Lower leg skin (tissue), 4 donors: ENCODE measurements around the gene RASGRP2. TPM values are rescaled to one million over a fixed set of nuclear protein-coding genes. Genes with fewer than 3 reads are reported as not detected.

ENCODE experiments used
- DNase-seq, 2 donors: peaks; one replicate each; pipeline ENCODE4 v3.0.0-alpha.2; 2019; ENCODE audit warnings: low spot score in 2 of 2
- H3K4me3 ChIP-seq: fragments of 200-600 bp; sonication (generic); 2 replicates; pipeline ENCODE4 v1.5.1; 2017; ENCODE audit warnings: mild to moderate bottlenecking, low read depth; ENCODE audit not compliant: poor library complexity, severe bottlenecking
- CTCF ChIP-seq, 3 donors: fragments of 450-650 bp; IDR thresholded peaks; one replicate each; pipeline ENCODE4 v1.5.1; 2016; ENCODE audit warnings: antibody characterized with exemption in 3 of 3, mild to moderate bottlenecking in 3 of 3, moderate library complexity in 2 of 3
- POLR2A ChIP-seq, 2 donors: fragments of 450-650 bp; IDR thresholded peaks; one replicate each; pipeline ENCODE4 v1.6.1; 2016 to 2017; ENCODE audit warnings: antibody characterized with exemption in 2 of 2, mild to moderate bottlenecking in 1 of 2, moderate library complexity in 1 of 2
- WGBS, 2 donors: methylation state at CpG; one replicate each; pipeline ENCODE4 v1.1.5; 2018; 5-methylcytosine and 5-hydroxymethylcytosine counted together
- intact Hi-C: fragments of 100-400 bp; cut with DNase I; formaldehyde crosslinking; loops from one replicate; pipeline ENCODE4 v1.15.0; 2023; ENCODE audit warnings: low total_unique reads
- total RNA-seq, 4 donors: library from RNA; depleted of rRNA; stranded (reverse); fragments of >200 nt; gene quantifications; one replicate each; pipeline ENCODE4 v1.1.0, GENCODE V29; 2016

The RASGRP2 gene
- total RNA-seq, 4 donors from 2014 or later = 1.1 to 10.0 (median 5.0) TPM

- no peak overlapping the region for H3K4me3 ChIP-seq
- WGBS, 2 donors = 64 to 73% methylated on average over 4 of the region's 4 CpGs
- DNase-seq = no peak
- TF ChIP-seq POLR2A (IDR thresholded peaks at IDR 0.05) (no peak), CTCF (IDR thresholded peaks at IDR 0.05) (no peak)
- intact Hi-C loops = no loop called here
Observed at GRCh38 chr11:64694026-64694755, 49.8 kb downstream of the RASGRP2 start.

- TF ChIP-seq POLR2A (IDR thresholded peaks at IDR 0.05) = no peak
- TF ChIP-seq CTCF (IDR thresholded peaks at IDR 0.05) = no peak
- intact Hi-C loops = no loop called here
- H3K4me3 ChIP-seq = no peak overlapping the region
- WGBS, 2 donors = 32 to 34% methylated on average over 13 of the region's 13 CpGs
- no peak for DNase-seq
Observed at GRCh38 chr11:64692764-64693331, 51.1 kb downstream of the RASGRP2 start.

- intact Hi-C loops = no loop called here
- no peak for TF ChIP-seq POLR2A (IDR thresholded peaks at IDR 0.05)
- TF ChIP-seq CTCF (IDR thresholded peaks at IDR 0.05) = no peak
- 100% methylated on average over 1 of the region's 1 CpG for WGBS, 2 donors
- no peak for DNase-seq
- no peak overlapping the region for H3K4me3 ChIP-seq
Observed at GRCh38 chr11:64691543-64691942, 52.4 kb downstream of the RASGRP2 start.

- no peak overlapping the region for H3K4me3 ChIP-seq
- 75 to 77% methylated on average over 7 to 8 of the region's 8 CpGs for WGBS, 2 donors
- intact Hi-C loops = no loop called here
- TF ChIP-seq POLR2A (IDR thresholded peaks at IDR 0.05) (no peak), CTCF (IDR thresholded peaks at IDR 0.05) (no peak)
- no peak for DNase-seq
Observed at GRCh38 chr11:64690235-64690634, 53.7 kb downstream of the RASGRP2 start.

GRCh38 chr11:64688534-64688982 lies 55.4 kb downstream of the RASGRP2 start:
- WGBS, 2 donors = 1 to 2% methylated on average over 13 of the region's 13 CpGs
- TF ChIP-seq POLR2A (IDR thresholded peaks at IDR 0.05) = no peak
- peak in 1 of 3 donors; percentile 43 for TF ChIP-seq CTCF (IDR thresholded peaks at IDR 0.05)
- intact Hi-C loops = no loop called here
- H3K4me3 ChIP-seq = no peak overlapping the region
- DNase-seq = peak; percentile 71 to 97
